A549 (cell line): Measurements from ENCODE around the gene YBX1. TPM values are rescaled to one million over a fixed set of nuclear protein-coding genes. Genes with fewer than 3 reads are reported as not detected.

ENCODE experiments used
- ATAC-seq, 2 experiments: fragments of 200-7000 bp in 1 of 2; fragments of >200 bp in 1 of 2; cut with Nextera tagmentation in 1 of 2; cut with Tn5 transposase in 1 of 2; 3 replicates each; pipeline versions ENCODE4 v1.8.0 to v1.9.1; 2018 to 2020; ENCODE audit warnings: mild to moderate bottlenecking in 1 of 2, moderate library complexity in 1 of 2
- CTCF ChIA-PET: fragments of 300-600 bp; sonication (Branson Sonifier 250); formaldehyde crosslinking; extraction: SDS; loops from one replicate; lab custom pipeline; 2021; ENCODE audit warnings: antibody characterized with exemption, inconsistent platforms; lab: Yijun Ruan, JAX
- POLR2A ChIA-PET: fragments of 350-600 bp; formaldehyde crosslinking; extraction: SDS; loops from one replicate; lab custom pipeline; 2021; ENCODE audit warnings: antibody characterized with exemption, inconsistent platforms; lab: Yijun Ruan, JAX
- DNase-seq, 2 experiments: peaks; one replicate each; pipeline versions ENCODE4 v3.0.0 to v3.0.0-alpha.2; 2011 to 2016; ENCODE audit warnings: low read depth in 1 of 2, low spot score in 1 of 2
- FAIRE-seq: peaks from 2 replicates; lab custom pipeline; 2011; peaks lifted over from hg19 to GRCh38; lab: Jason Lieb, UNC
- H3K27ac ChIP-seq, 2 experiments: fragments of >200 bp; sonication (Bioruptor Twin); formaldehyde crosslinking; 3 replicates each; pipeline ENCODE4 v1.5.1; 2016 to 2017
- H3K4me1 ChIP-seq: fragments of >200 bp; sonication (Bioruptor Twin); formaldehyde crosslinking; 3 replicates; pipeline ENCODE4 v1.6.1; 2016
- H3K4me2 ChIP-seq: fragments of >200 bp; sonication (Bioruptor Twin); formaldehyde crosslinking; 3 replicates; pipeline ENCODE4 v1.6.1; 2016
- H3K4me3 ChIP-seq: fragments of >200 bp; sonication (Bioruptor Twin); formaldehyde crosslinking; 3 replicates; pipeline ENCODE4 v1.5.1; 2016
- H3K9me3 ChIP-seq: fragments of >200 bp; sonication (Bioruptor Twin); formaldehyde crosslinking; 3 replicates; pipeline ENCODE4 v1.6.1; 2016
- BHLHE40 ChIP-seq: IDR thresholded peaks from 2 replicates; pipeline ENCODE4 v1.6.1; 2012; ENCODE audit warnings: low read depth, low read length, inconsistent platforms
- CHD4 ChIP-seq: fragments of 200-600 bp; sonication (generic); IDR thresholded peaks from 2 replicates; pipeline ENCODE4 v1.6.1; 2016; ENCODE audit warnings: antibody characterized with exemption, mild to moderate bottlenecking, borderline replicate concordance
- E2F6 ChIP-seq: IDR thresholded peaks from 2 replicates; pipeline ENCODE4 v1.6.1; 2012; ENCODE audit warnings: low read depth, borderline replicate concordance
- EHMT2 ChIP-seq: fragments of 200-600 bp; sonication (generic); IDR thresholded peaks from 2 replicates; pipeline ENCODE4 v1.6.1; 2016; ENCODE audit warnings: antibody characterized with exemption, low read depth, mild to moderate bottlenecking, moderate library complexity
- ELK1 ChIP-seq: fragments of 150-350 bp; IDR thresholded peaks from 2 replicates; pipeline ENCODE4 v1.6.1; 2014; ENCODE audit warnings: low read depth, mild to moderate bottlenecking, low read length
- EP300 ChIP-seq, 2 experiments: fragments of >200 bp; sonication (Bioruptor Twin); formaldehyde crosslinking; IDR thresholded peaks; 2 replicates in 1 of 2; 3 replicates in 1 of 2; pipeline ENCODE4 v1.6.1; 2016 to 2017
- FOSL2 ChIP-seq, 2 experiments: fragments of 450-650 bp in 1 of 2; fragments of >200 bp in 1 of 2; sonication (Bioruptor Twin) in 1 of 2; formaldehyde crosslinking; IDR thresholded peaks; 2 replicates each; pipeline versions ENCODE4 v1.5.0 to v1.6.1; 2016 to 2020; ENCODE audit warnings: mild to moderate bottlenecking in 1 of 2, moderate library complexity in 1 of 2
- FOXS1 ChIP-seq: fragments of 250-450 bp; sonication (Bioruptor Pico); IDR thresholded peaks from 2 replicates; pipeline ENCODE4 v1.5.0; 2020; ENCODE audit warnings: mild to moderate bottlenecking, moderate library complexity
- HDAC2 ChIP-seq: fragments of 200-600 bp; sonication (generic); IDR thresholded peaks from 2 replicates; pipeline ENCODE4 v1.6.1; 2016
- HOXA7 ChIP-seq: fragments of 250-450 bp; sonication (Bioruptor Pico); IDR thresholded peaks from 2 replicates; pipeline ENCODE4 v1.5.0; 2020; ENCODE audit warnings: mild to moderate bottlenecking, moderate library complexity
- HOXB5 ChIP-seq: fragments of 250-450 bp; sonication (Bioruptor Pico); IDR thresholded peaks from 2 replicates; pipeline ENCODE4 v1.5.0; 2020; ENCODE audit warnings: mild to moderate bottlenecking, moderate library complexity
- MAFK ChIP-seq: fragments of 450-650 bp; IDR thresholded peaks from 2 replicates; pipeline ENCODE4 v1.6.1; 2014; ENCODE audit not compliant: partially characterized antibody
- MAZ ChIP-seq: fragments of 150-350 bp; IDR thresholded peaks from 2 replicates; pipeline ENCODE4 v1.6.1; 2014; ENCODE audit warnings: antibody characterized with exemption, low read depth, low read length, borderline replicate concordance
- NFE2L2 ChIP-seq: fragments of 150-350 bp; conservative IDR thresholded peaks from 2 replicates; pipeline ENCODE4 v1.6.1; 2014; ENCODE audit warnings: low read length
- NPAS2 ChIP-seq: fragments of 250-450 bp; sonication (Bioruptor Pico); IDR thresholded peaks from 2 replicates; pipeline ENCODE4 v1.8.0; 2022; ENCODE audit warnings: mild to moderate bottlenecking, moderate library complexity, borderline replicate concordance
- POLR2A ChIP-seq: IDR thresholded peaks from 2 replicates; pipeline ENCODE4 v1.6.1; 2012; ENCODE audit warnings: mild to moderate bottlenecking, low read length
- RCOR1 ChIP-seq: fragments of 150-350 bp; IDR thresholded peaks from 2 replicates; pipeline ENCODE4 v1.6.1; 2014; ENCODE audit warnings: antibody characterized with exemption, low read length, low read depth
- REST ChIP-seq: fragments of 200-600 bp; sonication (generic); IDR thresholded peaks from 2 replicates; pipeline ENCODE4 v1.6.1; 2016; ENCODE audit warnings: antibody characterized with exemption, mild to moderate bottlenecking, moderate library complexity
- SMC3 ChIP-seq: fragments of >200 bp; sonication (Bioruptor Twin); formaldehyde crosslinking; IDR thresholded peaks from 3 replicates; pipeline ENCODE4 v1.6.1; 2018; ENCODE audit warnings: inconsistent platforms
- SREBF2 ChIP-seq: fragments of 450-650 bp; IDR thresholded peaks from 2 replicates; pipeline ENCODE4 v1.6.1; 2014; ENCODE audit warnings: mild to moderate bottlenecking, moderate library complexity
- USF2 ChIP-seq: fragments of 450-650 bp; IDR thresholded peaks from 2 replicates; pipeline ENCODE4 v1.6.1; 2014; ENCODE audit warnings: antibody characterized with exemption
- ZC3H11A ChIP-seq: fragments of 450-650 bp; IDR thresholded peaks from 2 replicates; pipeline ENCODE4 v1.6.1; 2014; ENCODE audit warnings: antibody characterized with exemption, mild to moderate bottlenecking
- ZFP36 ChIP-seq: fragments of 450-650 bp; IDR thresholded peaks from 2 replicates; pipeline ENCODE4 v1.6.1; 2014; ENCODE audit warnings: borderline replicate concordance; ENCODE audit not compliant: partially characterized antibody
- ZNF302 ChIP-seq: fragments of 250-450 bp; sonication (Bioruptor Pico); IDR thresholded peaks from 2 replicates; pipeline ENCODE4 v1.9.0; 2021; ENCODE audit warnings: inconsistent platforms, mild to moderate bottlenecking, moderate library complexity
- WGBS: methylation state at CpG from one replicate; pipeline ENCODE4 v1.1.6; 2017; ENCODE audit errors: missing lambda C conversion rate; 5-methylcytosine and 5-hydroxymethylcytosine counted together
- polyA plus RNA-seq, 4 experiments: library from polyadenylated mRNA; depleted of rRNA in 3 of 4; stranded (reverse); fragments of >200 nt; fragmentation: RNase III in 1 of 4; extraction: RNeasy Plus Mini Kit Qiagen cat#74134 plus additional on column Dnase treatment in 1 of 4; gene quantifications; 2 replicates in 3 of 4; 3 replicates in 1 of 4; pipeline ENCODE4 v1.2.3, GENCODE V29; 2011 to 2017

YBX1 gene
- polyA plus RNA-seq, 2 of the 4 experiments (the other 2 are of a cell fraction) = 488 to 747 TPM

GRCh38 chr1:42692911-42693310, 10.7 kb downstream of the YBX1 start:
- Histone ChIP-seq H3K27ac (0 out of 6 replicates have a peak overlapping the region, but pooled peaks of 1 of the 2 experiments have one; percentile 9), H3K4me1 (peaks cover 53% of the 10 kb centered on the region), H3K4me2 (peak overlapping the region; percentile 15), H3K9me3 (no peaks in the 10 kb centered on the region), H3K4me3 (no peak overlapping the region)
- ChIA-PET POLR2A (interaction anchor here (1.0 to 2.1 kb wide), 2 partner anchors 9 to 10 kb away, joined by 3 to 7 read pairs; partner anchors contain the start of gene YBX1), CTCF (interaction anchor here (0.6 to 1.0 kb wide), 2 partner anchors 9 to 24 kb away, joined by 3 to 4 read pairs; no protein-coding TSS in a partner anchor)
- TF ChIP-seq EHMT2 = no peak
- no peak for TF ChIP-seq SMC3
- TF ChIP-seq HOXA7 (CRISPR knock-in tag) = no peak
- TF ChIP-seq BHLHE40 = no peak
- FAIRE-seq = no peak
- no peak for DNase-seq
- ATAC-seq = no peak
- 76% methylated on average over 2 of the region's 2 CpGs for WGBS

GRCh38 chr1:42698081-42698813, 16.0 kb downstream of the YBX1 start:
- CTCF ChIA-PET = no interaction called here
- Histone ChIP-seq H3K9me3 (no peaks in the 10 kb centered on the region), H3K4me1 (peaks cover 3% of the 10 kb centered on the region), H3K27ac (no peak overlapping the region), H3K4me2 (no peak overlapping the region), H3K4me3 (no peak overlapping the region)
- POLR2A ChIA-PET = no interaction called here
- TF ChIP-seq MAFK (peak; percentile 49), MAZ (no peak), SREBF2 (no peak), EP300 (IDR thresholded peaks at IDR 0.05) (no peak), E2F6 (no peak), ZC3H11A (no peak), ELK1 (no peak), USF2 (no peak)
- ATAC-seq = no peak
- 86% methylated on average over 4 of the region's 4 CpGs for WGBS
- no peak for FAIRE-seq
- no peak for DNase-seq

GRCh38 chr1:42700006-42700405, 17.8 kb downstream of the YBX1 start:
- Histone ChIP-seq H3K4me1 (no peaks in the 10 kb centered on the region), H3K4me2 (no peak overlapping the region), H3K4me3 (no peak overlapping the region), H3K27ac (no peak overlapping the region), H3K9me3 (no peaks in the 10 kb centered on the region)
- ATAC-seq (no peak), FAIRE-seq (no peak), DNase-seq (no peak)
- ChIA-PET POLR2A (no interaction called here), CTCF (no interaction called here)
- TF ChIP-seq FOSL2 (IDR thresholded peaks at IDR 0.05) (no peak), FOSL2 (CRISPR knock-in tag; IDR thresholded peaks at IDR 0.05) (peak; percentile 10; the same call in 1 of the 2 replicates), NPAS2 (CRISPR knock-in tag) (no peak)

GRCh38 chr1:42703888-42704464, 21.8 kb downstream of the YBX1 start:
- H3K4me3 ChIP-seq = no peak overlapping the region
- ChIA-PET CTCF (no interaction called here), POLR2A (no interaction called here)
- no peak overlapping the region for H3K4me2 ChIP-seq
- DNase-seq (no peak), FAIRE-seq (no peak), ATAC-seq (no peak)
- no peaks in the 10 kb centered on the region for H3K9me3 ChIP-seq
- H3K4me1 ChIP-seq = no peaks in the 10 kb centered on the region
- 95% methylated on average over 7 of the region's 7 CpGs for WGBS
- H3K27ac ChIP-seq = no peak overlapping the region
- TF ChIP-seq ZNF302 (CRISPR knock-in tag) = no peak
- no peak for TF ChIP-seq RCOR1
- TF ChIP-seq SMC3 = no peak
- TF ChIP-seq HDAC2 = no peak
- TF ChIP-seq ZFP36 = no peak
- no peak for TF ChIP-seq FOXS1 (CRISPR knock-in tag)
- TF ChIP-seq BHLHE40 = no peak
- TF ChIP-seq CHD4 = no peak
- TF ChIP-seq NFE2L2 = no peak
- TF ChIP-seq HOXB5 = no peak
- no peak for TF ChIP-seq REST
- TF ChIP-seq POLR2A = no peak
- TF ChIP-seq ZC3H11A = no peak
